Heart right ventricle (tissue), 16 donors: Measurements from ENCODE around the gene SLX4IP. TPM values are rescaled to one million over a fixed set of nuclear protein-coding genes. Genes with fewer than 3 reads are reported as not detected.
A peak's percentile ranks its signal among the peaks of the same experiment; 100 is the strongest.

Experiments
- ATAC-seq, 8 donors: fragments of 200-7000 bp; cut with Tn5 transposase; one replicate each; pipeline ENCODE4 v1.9.1; 2020; ENCODE audit warnings: mild to moderate bottlenecking in 8 of 8, moderate library complexity in 8 of 8, moderate number of reproducible peaks in 1 of 8
- DNase-seq, 2 donors: peaks; one replicate each; pipeline ENCODE4 v3.0.0-alpha.2; 2020
- H3K27ac ChIP-seq, 10 donors: fragments of 200-600 bp; sonication (generic) in 2 of 10; one replicate each; pipeline versions ENCODE4 v1.5.0 to v1.8.0; 2020 to 2022; ENCODE audit warnings: mild to moderate bottlenecking in 3 of 10
- H3K27me3 ChIP-seq, 7 donors: fragments of 200-600 bp; one replicate each; pipeline ENCODE4 v1.8.0; 2021 to 2022; ENCODE audit warnings: mild to moderate bottlenecking in 2 of 7
- H3K36me3 ChIP-seq, 9 donors: fragments of 200-600 bp; sonication (generic) in 1 of 9; one replicate each; pipeline versions ENCODE4 v1.5.0 to v1.8.0; 2020 to 2022; ENCODE audit warnings: mild to moderate bottlenecking in 2 of 9
- H3K4me1 ChIP-seq, 9 donors: fragments of 200-600 bp; sonication (generic) in 1 of 9; one replicate each; pipeline versions ENCODE4 v1.5.0 to v1.8.0; 2020 to 2022; ENCODE audit warnings: mild to moderate bottlenecking in 4 of 9
- H3K4me3 ChIP-seq, 10 donors: fragments of 200-600 bp; sonication (generic) in 2 of 10; one replicate each; pipeline versions ENCODE4 v1.5.0 to v1.8.0; 2020 to 2022; ENCODE audit warnings: mild to moderate bottlenecking in 7 of 10, moderate library complexity in 2 of 10
- H3K9me3 ChIP-seq, 11 donors: fragments of 200-600 bp in 10 of 11; sonication (generic) in 2 of 11; one replicate each; pipeline versions ENCODE4 v1.5.0 to v1.8.0; 2013 to 2022; ENCODE audit warnings: mild to moderate bottlenecking in 2 of 11, control low read depth in 1 of 11, moderate library complexity in 1 of 11
- CTCF ChIP-seq, 9 donors: fragments of 200-600 bp; sonication (generic) in 2 of 9; IDR thresholded peaks; one replicate each; pipeline versions ENCODE4 v1.5.0 to v1.8.0; 2021 to 2022; ENCODE audit warnings: antibody characterized with exemption in 9 of 9, mild to moderate bottlenecking in 5 of 9, moderate library complexity in 1 of 9
- WGBS, 2 donors: extraction: QIAGEN DNeasy Blood & Tissue Kit; methylation state at CpG; one replicate each; pipeline ENCODE4 v1.1.7; 2013; ENCODE audit warnings: inconsistent platforms in 1 of 2; 5-methylcytosine and 5-hydroxymethylcytosine counted together
- intact Hi-C, 10 donors: fragments of 100-400 bp; cut with DNase I; formaldehyde crosslinking; loops; one replicate each; pipeline versions ENCODE4 v1.11.1 to v1.14.2; 2022
- polyA plus RNA-seq, 2 donors: library from polyadenylated mRNA; stranded (reverse); fragments of 200-250 nt; gene quantifications; one replicate each; pipeline ENCODE4 v1.2.3, GENCODE V29; 2013
- total RNA-seq, 10 donors: library from RNA; stranded (reverse); fragmentation: NEBNext Ultra II Directional in 3 of 10; extraction: Animal tissue kit (Norgen Biotek cat#: 25700) in 3 of 10; gene quantifications; one replicate each; pipeline versions ENCODE4 v1.2.1 to v1.2.4, GENCODE V29; 2021 to 2023
- donor health status: Arrhythmogenic right ventricular cardiomyopathy.
- donor health status: ischemic (EF 13 %, LVEDD 7.1; RV severe dilation, severe dysfunction).
- donor health status: healthy with polysubstance abuse.
- donor health status: DM: no; HTN: yes; CAD: no.
- donor health status: DM: no; HTN: no; CAD: no.
- donor health status: ischemic (EF 25% LVEDD 6.9; RV normal size, moderate dysfunction).
- donor health status: ischemic (EF 25% LVEDD 5.7; RV mildly dilated, moderate dysfunction).
- donor health status: healthy.
- donor health status: DM: yes; HTN: yes; CAD: no.
- donor health status: Ischemic cardiomyopathy.
- donor health status: ischemic (EF 35%, LVEDD 5.7; RV mildly dilated, moderate dysfunction).
- donor health status: nonischemic (EF 11% LVEDD 7.7; RV severe dilation, severe dysfunction).
- donor health status: DM: yes; HTN: yes; CAD: no.
- donor health status: PGD.
- donor health status: ischemic (EF 29% LVEDD 5.4; RV normal size, mild dysfunction).
- donor health status: nonischemic (EF 23%, LVEDD 6.1; RV moderate dilation, normal function).

Gene SLX4IP
- total and polyA plus RNA-seq, 12 donors, result 0.71 to 3.1 (median 2.6) TPM

- no peaks in the 10 kb centered on the region for H3K9me3 ChIP-seq
- intact Hi-C loops, result loop anchor here in 3 of 10 donors (10.0 kb wide), 1 partner anchor 106 kb away; no protein-coding TSS in a partner anchor
- no peak for TF ChIP-seq CTCF (IDR thresholded peaks at IDR 0.05)
- 61 to 64% methylated on average over 11 of the region's 11 CpGs for WGBS, 2 donors
- H3K4me1 ChIP-seq, result peaks cover 7 to 97% (median 61%) of the 10 kb centered on the region in 9 donors
- ATAC-seq (peak in 5 of 8 donors; percentile 26 to 73 (median 37)), DNase-seq (no peak)
- no peaks in the 10 kb centered on the region for H3K27me3 ChIP-seq
- H3K36me3 ChIP-seq, result peaks cover 0 to 95% (median 32%) of the 10 kb centered on the region in 9 donors
- no peak overlapping the region for H3K4me3 ChIP-seq
- H3K27ac ChIP-seq, result peak overlapping the region in 7 of 10 donors; percentile 15 to 62 (median 39)
Observed at GRCh38 chr20:10660661-10661060, 225.6 kb downstream of the SLX4IP start.

- H3K9me3 ChIP-seq, result no peaks in the 10 kb centered on the region
- peaks cover 0 to 95% (median 31%) of the 10 kb centered on the region in 9 donors for H3K36me3 ChIP-seq
- ATAC-seq (no peak), DNase-seq (no peak)
- H3K4me1 ChIP-seq, result peaks cover 7 to 97% (median 61%) of the 10 kb centered on the region in 9 donors
- no peaks in the 10 kb centered on the region for H3K27me3 ChIP-seq
- intact Hi-C loops, result loop anchor here in 3 of 10 donors (10.0 kb wide), 1 partner anchor 106 kb away; no protein-coding TSS in a partner anchor
- H3K27ac ChIP-seq, result peak overlapping the region in 7 of 10 donors; percentile 15 to 62 (median 36)
- H3K4me3 ChIP-seq, result no peak overlapping the region
- WGBS, 2 donors, result 81 to 89% methylated on average over 4 of the region's 4 CpGs
- no peak for TF ChIP-seq CTCF (IDR thresholded peaks at IDR 0.05)
Observed at GRCh38 chr20:10661261-10661660, 226.2 kb downstream of the SLX4IP start.

GRCh38 chr20:10662151-10662550, 227.0 kb downstream of the SLX4IP start:
- H3K27ac ChIP-seq, result peak overlapping the region in 1 of 10 donors; percentile 45
- no peak for ATAC-seq
- H3K36me3 ChIP-seq, result peaks cover 0 to 95% (median 30%) of the 10 kb centered on the region in 9 donors
- TF ChIP-seq CTCF (IDR thresholded peaks at IDR 0.05), result no peak
- WGBS, 2 donors, result 83 to 87% methylated on average over 5 of the region's 5 CpGs
- no peaks in the 10 kb centered on the region for H3K27me3 ChIP-seq
- H3K4me3 ChIP-seq, result no peak overlapping the region
- peaks cover 7 to 97% (median 70%) of the 10 kb centered on the region in 9 donors for H3K4me1 ChIP-seq
- intact Hi-C loops, result loop anchor here in 3 of 10 donors (10.0 kb wide), 1 partner anchor 107 kb away; no protein-coding TSS in a partner anchor
- no peak for DNase-seq
- H3K9me3 ChIP-seq, result no peaks in the 10 kb centered on the region

- Histone ChIP-seq H3K9me3 (no peaks in the 10 kb centered on the region), H3K27me3 (no peaks in the 10 kb centered on the region), H3K4me3 (no peak overlapping the region), H3K4me1 (peaks cover 11 to 97% (median 77%) of the 10 kb centered on the region in 9 donors), H3K27ac (peak overlapping the region in 3 of 10 donors; percentile 5 to 45 (median 29)), H3K36me3 (peaks cover 0 to 95% (median 24%) of the 10 kb centered on the region in 9 donors)
- intact Hi-C loops, result loop anchor here in 3 of 10 donors (10.0 kb wide), 1 partner anchor 108 kb away; no protein-coding TSS in a partner anchor
- ATAC-seq (no peak), DNase-seq (no peak)
- TF ChIP-seq CTCF (IDR thresholded peaks at IDR 0.05), result no peak
- 81 to 82% methylated on average over 10 of the region's 10 CpGs for WGBS, 2 donors
Observed at GRCh38 chr20:10662661-10663458, 227.8 kb downstream of the SLX4IP start.
